Effector CD8-positive, alpha-beta T cell (primary cell): Measurements from ENCODE around the gene AZU1.

Experiments used
- DNase-seq: peaks from one replicate; lab custom pipeline; 2025; lab: John Stamatoyannopoulos, UW

The AZU1 gene

DNA sequence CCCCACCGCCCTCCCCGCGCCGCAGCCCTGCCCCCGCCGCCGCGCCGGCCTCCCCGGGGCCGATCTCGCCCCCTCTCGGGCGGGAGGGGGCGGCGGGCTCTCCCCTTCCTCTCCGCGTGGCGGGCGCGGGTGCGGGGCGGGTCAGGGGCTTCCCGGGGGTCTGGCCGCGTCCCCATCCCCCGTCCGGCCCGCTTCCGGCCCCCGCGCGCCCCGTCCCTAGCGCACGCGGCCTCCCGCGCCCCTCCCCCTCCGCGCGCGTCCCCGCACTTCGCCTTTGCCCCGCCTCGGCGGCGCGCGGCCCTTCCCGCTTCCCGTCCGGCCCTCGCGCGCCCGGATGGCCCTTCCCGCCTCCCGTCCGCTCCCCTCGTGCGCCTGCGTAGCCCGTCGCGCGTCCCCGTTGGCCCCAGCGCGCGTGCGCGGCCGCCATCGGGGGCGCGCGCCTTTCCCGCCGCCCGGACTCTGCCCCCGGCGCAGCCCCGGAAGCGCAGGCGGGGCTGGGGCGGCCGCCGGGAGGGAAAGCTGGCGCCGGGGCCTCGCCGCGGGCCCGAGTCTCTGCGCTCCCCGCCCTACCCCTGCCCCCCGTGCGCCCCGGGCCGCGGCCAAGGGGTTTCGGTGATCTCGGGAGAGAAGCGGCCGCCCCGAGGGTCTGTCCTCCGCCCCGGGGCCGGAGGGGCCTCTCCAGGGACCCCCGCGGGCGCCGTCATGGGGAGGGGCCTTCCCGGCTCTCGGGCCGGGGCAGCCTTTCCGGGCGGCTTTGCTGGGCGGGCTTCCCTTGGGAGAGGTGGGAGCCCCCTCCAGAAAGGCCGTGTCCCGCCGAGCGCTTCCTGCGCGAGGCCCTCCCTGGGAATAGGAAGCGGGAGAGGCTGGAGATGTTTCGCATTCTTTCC is 29.9 kb upstream of the AZU1 start:
- peak; percentile 74 for DNase-seq

DNA sequence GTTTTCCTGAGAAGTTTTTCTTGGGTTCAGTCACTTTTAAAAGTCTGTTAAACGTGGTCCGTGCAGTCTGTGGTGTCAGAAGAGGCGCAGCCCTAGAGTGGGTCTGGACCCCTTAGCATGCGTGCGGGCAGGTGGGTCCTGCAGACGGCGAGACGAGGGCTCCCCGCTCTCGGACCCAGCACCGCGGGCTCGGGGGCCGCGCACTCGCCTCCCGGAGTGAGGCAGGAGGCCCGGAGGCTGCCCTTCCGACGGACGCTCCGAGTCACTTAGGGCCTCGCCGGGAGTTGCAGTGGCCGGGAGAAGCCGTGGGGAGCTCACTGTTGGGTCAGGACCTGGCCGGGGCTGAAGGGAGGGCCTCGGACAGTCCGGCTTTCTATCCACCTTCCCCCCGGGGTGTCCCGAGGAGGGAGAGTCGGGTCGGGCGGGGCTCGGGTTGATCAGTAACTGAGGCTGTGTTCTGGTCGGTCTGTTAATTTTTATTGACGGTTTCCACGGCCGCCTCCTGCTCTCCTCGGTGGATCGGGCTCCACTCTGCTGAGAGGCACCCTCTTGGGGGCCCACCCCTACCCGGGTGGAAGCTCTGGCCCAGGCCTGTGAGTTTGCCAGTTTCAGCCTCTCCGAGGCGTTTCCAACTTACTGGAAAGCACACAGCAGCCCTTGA is 29.1 kb upstream of the AZU1 start:
- DNase-seq, result no peak

DNA sequence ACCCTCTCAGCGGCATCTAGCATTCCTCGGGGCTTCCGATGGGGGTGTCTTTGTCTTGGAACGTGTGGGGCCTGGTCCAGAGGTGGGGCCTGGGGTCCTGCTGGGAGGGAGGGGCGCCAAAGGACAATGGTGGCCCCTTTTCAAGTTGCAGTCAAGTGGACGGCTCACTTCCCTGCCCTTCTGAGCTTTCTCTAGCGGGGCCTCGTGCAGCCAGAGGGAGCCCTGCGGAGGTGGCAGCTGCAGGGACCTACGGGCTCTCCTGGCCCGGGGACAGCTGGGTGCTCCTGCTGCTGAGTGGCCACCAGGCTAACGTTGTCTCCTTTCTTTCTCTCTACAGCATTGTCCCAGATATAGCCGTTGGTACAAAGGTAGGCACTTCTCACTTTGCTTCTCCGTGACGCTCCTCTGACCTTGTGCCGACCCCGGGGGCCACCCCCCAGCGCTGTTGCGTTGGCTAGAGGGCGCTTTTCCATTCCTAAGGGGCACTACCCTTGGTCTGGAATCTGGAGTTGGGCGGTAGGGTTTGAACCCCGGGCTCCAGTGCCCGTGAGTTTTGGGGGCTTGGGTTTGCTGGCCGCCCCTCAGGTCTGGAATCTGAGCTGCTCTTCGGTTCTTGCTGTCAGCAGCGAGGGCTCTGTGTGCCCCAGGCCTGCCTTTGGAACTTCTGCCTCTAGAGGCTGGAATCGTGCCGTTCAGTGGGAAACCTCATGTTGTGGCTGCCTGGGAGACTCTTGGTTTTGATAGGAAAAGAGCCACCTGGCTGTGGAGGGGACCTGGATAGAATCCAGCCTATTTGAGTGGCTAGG is 28.4 kb upstream of the AZU1 start:
- DNase-seq, result no peak

DNA sequence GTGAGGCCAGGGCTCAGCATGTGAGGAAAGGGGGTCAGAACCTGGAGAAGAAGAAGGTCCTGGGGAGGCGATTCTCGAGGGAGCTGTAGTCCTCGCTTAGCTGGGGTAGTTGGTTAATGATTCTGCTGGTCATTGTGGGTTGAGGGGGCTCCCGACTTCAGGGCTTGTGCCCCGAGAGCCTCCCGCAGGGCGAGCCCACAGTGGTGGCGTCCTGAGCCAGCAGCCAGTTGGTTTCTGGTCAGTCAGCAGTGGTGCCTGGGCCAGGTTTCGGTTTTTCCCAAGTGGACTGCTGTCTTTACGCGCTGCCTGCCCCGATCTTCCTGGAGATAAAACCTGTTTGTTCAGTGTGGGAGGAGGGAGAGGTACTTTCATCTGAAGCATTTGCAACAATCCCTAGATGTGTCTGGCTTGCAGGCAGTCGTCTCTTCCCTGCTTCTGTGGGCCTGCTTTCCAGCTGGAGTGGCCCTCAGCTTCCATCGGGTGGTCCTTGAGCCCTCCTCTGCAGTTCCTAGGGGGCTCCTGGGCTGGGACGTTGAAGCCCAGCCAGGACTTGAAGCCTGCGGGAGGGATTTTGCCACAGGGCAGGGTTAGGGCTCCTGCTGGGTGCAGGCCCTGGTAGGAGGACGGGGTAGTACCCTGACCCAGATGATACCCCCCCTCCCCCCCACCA is 27.1 kb upstream of the AZU1 start:
- no peak for DNase-seq

GRCh38 chr19:801030-801860 is 26.4 kb upstream of the AZU1 start:
- DNase-seq, result no peak

DNA sequence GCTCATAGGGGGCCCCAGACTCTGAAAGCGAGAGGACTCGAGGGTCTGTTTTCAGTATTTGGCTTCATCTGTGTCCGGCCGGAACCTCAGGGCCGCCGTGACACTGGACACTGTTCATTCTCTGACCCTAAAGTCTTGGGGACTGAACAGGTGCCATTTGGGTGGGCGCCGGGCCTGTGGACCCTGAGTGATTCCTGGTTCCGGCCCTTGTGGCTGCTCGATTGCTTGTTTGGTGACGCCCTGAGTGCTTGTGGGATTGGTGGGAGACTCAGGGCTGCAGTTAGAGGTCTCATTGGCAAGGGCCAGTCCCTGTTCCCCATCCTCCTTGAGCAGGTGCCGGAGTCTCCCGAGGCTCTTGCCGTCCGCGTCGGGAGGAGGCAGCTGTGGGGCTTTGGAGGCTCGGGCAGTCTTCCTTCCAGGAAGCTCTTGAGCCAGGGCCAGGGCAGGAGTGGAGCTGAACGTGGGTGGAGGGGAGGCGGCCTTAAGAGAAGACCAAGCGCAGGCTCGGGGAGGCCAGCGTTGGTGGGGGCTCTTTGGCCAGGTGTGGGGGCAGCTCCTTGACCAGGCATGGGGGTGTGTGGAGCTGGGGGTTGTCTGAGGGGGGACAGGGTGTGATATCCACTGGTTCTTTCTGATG is 25.7 kb upstream of the AZU1 start:
- DNase-seq, result no peak

DNA sequence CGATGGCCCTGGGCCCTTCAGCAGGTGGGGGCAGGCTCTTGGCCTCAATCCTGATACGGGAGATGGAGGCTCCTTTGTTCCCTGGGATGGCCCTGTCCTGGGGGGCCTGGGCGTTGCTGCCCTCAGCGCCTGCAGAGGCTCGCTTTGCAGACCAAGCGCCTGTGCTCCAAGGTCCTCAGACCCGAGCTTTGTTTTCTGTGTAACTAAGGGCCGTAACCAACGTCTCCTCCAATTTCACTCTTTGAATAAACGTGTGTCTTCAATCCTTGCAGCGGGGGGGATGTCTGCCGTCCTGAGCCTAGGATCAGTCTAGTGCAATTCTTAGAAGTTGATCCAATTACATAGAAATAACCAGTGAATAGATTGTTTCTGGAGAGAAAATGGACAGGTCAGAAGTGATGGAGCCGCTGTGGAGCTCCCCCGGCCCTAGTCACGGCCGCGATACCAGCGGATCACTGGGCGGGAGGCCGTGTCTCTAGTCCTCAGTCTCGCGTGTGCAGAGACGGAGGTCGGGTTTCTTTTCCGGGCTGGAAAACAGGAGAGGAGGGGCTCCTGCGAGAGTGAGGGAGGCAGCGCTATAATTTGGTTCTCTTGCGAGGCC is 25.0 kb upstream of the AZU1 start:
- DNase-seq, result no peak

DNA sequence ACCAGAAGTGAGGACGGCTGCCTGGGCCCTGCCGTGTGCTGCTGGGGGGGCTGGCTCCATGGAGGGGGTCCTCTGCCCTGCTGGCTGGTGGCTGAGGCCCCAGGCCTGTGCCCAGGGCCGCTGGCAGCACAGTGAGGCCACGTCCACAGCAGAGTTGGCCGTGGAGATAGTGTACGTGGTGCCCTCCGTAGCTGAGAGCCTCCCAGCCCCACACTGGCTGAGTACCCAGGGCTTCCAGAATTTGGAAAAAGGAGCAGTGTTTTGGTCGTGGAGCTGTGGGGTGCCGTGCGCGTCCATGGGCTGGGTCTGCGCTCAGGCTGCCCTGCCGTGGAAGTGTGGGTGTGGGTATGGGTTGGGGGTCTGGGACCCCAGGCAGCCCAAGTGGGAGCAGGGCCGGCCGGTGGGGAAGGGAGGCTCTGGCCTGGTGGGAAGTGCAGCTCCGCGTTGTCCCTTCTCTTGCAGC is 24.5 kb upstream of the AZU1 start:
- DNase-seq, result no peak

DNA sequence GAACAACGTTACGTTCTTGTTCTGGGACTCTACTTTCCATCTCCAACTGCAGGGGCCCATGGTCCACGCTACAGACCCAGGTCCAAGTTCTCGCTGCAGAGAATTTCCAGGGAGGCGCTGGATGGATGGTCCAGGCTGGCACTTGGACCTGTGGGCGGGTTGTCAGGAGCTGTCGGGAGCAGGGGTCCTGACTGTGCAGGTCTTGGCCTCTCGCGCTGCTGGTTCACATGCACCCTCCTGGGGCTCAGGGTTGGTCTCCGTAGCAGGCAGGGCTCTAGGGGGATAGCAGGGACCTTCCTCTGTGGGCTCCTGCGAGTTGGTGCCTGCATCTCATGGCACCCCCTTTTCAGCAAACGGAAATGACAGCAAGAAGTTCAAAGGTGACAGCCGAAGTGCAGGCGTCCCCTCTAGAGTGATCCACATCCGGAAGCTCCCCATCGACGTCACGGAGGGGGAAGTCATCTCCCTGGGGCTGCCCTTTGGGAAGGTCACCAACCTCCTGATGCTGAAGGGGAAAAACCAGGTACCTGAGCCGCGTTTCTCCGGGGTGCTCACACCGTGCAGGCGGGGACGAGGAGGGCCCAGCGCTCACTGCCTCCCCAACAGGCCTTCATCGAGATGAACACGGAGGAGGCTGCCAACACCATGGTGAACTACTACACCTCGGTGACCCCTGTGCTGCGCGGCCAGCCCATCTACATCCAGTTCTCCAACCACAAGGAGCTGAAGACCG is 23.8 kb upstream of the AZU1 start:
- no peak for DNase-seq

GRCh38 chr19:804419-805165 is 23.0 kb upstream of the AZU1 start:
- DNase-seq, result no peak

GRCh38 chr19:805166-805551 is 22.5 kb upstream of the AZU1 start:
- DNase-seq, result no peak

DNA sequence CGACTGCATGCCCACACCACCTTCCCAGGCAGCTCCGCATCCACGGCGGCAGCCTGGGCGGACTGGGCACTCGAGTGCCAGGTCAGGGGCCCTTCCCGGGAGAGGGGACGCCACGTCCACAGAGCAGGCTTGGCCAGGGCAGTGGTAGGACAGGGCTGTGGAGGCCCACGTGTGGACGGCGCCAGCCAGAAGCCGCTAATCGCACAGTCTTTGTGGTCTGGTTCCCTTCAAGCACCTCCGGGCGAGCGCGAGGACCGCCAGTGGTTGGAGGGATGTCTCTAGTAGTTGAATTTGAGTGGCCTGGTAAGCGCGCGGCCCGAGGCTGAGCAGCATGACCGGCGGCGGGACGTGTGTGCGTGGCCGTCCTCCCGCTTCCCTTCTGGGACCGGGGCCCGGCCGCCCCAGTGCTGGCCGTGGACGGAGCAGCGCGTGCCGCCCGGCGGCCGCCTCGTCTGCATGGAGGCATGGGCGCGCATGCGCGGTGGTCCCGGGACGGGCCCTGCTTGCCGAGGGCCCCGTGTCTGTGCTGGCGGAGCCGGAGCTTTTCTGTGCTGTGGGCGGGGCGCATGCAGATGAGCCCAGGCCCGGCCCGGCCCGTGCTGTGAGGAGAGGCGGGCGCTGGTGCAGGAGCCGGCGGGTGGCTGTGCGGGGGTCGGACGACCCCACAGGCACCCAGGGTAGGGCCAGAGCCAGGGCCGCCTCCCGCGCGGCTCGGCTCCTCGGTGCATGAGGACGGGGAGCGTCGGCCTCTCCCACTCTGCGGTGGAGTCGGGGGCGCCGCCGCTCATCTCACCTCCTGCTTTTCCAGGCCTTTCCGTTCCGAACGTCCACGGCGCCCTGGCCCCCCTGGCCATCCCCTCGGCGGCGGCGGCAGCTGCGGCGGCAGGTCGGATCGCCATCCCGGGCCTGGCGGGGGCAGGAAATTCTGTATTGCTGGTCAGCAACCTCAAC is 21.8 kb upstream of the AZU1 start:
- DNase-seq, result peak; percentile 25

DNA sequence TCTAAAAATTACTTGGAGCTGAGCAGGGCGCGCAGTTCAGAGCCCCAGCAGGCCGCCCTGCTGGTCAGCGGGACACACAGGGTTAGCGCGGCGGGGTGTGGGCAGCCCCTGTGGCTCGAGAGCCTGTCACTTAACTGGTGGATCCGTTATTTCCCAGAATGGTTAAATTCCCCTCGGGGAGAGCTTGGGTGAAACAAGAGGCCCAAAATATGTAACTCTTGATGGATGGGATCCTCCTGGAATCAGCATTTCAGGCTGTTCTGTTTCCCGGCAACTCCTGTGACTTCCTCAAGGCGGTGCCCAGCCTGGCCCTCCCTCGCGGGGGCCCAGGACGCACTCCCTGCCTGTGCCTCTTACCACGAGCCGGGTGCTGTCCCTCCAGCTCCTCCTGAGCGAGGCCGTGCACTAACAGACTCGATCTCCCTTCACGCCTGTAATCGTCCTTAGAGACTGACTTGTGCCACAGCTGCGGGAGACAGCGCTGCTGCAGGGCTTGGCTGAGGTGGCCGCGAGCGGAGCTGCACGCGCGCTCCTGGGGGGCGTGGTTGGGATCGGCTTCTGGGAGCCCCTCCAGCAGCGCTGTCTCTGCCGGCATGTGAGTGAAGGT is 20.7 kb upstream of the AZU1 start:
- DNase-seq, result no peak

DNA sequence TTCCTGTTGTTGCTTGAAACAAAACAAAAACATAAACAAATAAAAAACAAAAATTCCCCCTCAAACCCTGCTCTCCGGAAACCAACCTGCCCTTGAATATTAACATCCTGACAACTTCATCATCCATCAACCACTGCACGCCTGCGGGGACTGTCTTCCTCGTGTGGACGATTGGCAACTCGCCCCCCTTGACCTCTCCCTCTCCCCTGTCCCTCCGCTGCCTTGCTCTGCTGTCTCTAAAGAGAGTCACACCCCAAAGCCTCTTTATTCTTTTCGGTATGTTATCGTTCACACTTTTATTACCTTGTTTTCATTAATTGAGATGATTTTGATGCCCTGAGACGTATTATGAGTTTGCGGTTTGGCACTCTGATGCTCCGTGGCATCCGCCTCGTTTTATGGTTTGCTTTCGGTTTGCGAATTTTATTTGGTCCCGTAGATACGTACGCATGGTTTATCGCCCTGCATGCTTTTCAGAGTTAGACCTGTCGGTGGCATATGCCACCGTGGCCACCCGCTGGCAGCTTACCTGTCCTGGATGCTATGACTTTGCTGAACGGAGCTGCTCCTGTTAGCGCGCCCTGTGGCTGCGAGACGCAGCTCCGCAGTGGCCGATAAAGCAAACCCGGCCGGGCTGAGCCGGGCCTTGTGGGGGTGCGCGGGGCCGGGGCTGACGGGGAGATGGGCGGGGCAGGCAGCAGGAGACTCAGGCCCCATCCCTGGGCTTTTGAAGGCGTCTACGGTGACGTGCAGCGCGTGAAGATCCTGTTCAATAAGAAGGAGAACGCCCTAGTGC is 19.8 kb upstream of the AZU1 start:
- DNase-seq, result no peak

DNA sequence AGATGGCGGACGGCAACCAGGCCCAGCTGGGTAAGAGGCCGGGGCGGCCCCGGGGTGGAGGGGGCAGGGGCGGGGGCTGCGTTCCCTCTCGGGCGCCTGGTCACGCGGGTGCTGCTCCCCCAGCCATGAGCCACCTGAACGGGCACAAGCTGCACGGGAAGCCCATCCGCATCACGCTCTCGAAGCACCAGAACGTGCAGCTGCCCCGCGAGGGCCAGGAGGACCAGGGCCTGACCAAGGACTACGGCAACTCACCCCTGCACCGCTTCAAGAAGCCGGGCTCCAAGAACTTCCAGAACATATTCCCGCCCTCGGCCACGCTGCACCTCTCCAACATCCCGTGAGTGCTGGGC is 19.2 kb upstream of the AZU1 start:
- no peak for DNase-seq

DNA sequence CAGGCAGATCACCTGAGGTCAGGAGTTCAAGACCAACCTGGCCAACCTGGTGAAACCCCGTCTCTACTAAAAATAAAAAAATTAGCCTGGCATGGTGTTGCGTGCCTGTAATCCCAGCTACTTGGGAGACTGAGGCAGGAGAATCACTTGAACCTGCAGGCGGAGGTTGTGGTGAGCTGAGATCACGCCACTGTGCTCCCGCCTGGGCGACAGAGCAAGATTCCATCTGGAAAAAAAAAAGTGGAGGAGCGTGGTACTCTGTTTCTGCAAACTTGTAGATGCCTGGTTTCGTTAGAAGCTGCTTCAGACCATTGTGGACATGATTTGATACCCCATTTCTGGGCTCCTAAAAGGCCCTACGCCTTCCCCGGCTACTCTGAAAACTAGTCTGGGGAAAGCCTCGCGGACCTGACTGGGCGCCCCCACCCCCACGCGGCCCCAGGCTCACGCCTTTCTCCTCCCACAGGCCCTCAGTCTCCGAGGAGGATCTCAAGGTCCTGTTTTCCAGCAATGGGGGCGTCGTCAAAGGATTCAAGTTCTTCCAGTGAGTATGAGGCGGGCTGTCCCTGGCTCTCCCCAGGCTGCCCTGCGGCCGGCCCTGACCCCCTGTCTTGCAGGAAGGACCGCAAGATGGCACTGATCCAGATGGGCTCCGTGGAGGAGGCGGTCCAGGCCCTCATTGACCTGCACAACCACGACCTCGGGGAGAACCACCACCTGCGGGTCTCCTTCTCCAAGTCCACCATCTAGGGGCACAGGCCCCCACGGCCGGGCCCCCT is 17.4 kb upstream of the AZU1 start:
- DNase-seq, result no peak
